Natural killer cell (primary cell): ENCODE measurements around the gene PTPRT. TPM values are rescaled to one million over a fixed set of nuclear protein-coding genes. Genes with fewer than 3 reads are reported as not detected.

Experiments
- ATAC-seq, 3 donors: fragments of 150-1000 bp in 2 of 3; fragments of 200-7000 bp in 1 of 3; cut with Tn5 transposase; 1 replicate in 1 of 3; 2 replicates in 2 of 3; pipeline ENCODE4 v1.10.0; 2021; ENCODE audit warnings: mild to moderate bottlenecking in 2 of 3, moderate library complexity in 2 of 3
- DNase-seq, 2 donors: peaks; one replicate each; pipeline versions ENCODE4 v3.0.0 to v3.0.0-alpha.2; 2013 to 2021; ENCODE audit warnings: mixed read lengths in 1 of 2
- H3K27ac ChIP-seq: one replicate; pipeline ENCODE4 v1.5.1; 2013; ENCODE audit warnings: mild to moderate bottlenecking, low read length
- H3K27me3 ChIP-seq: one replicate; pipeline ENCODE4 v1.6.1; 2013; ENCODE audit warnings: low read length; ENCODE audit not compliant: control insufficient read depth, insufficient read depth
- H3K36me3 ChIP-seq: one replicate; pipeline ENCODE4 v1.6.1; 2013; ENCODE audit warnings: low read length; ENCODE audit not compliant: control insufficient read depth, insufficient read depth
- H3K4me1 ChIP-seq: one replicate; pipeline ENCODE4 v1.6.1; 2013; ENCODE audit warnings: low read length; ENCODE audit not compliant: control insufficient read depth, insufficient read depth
- H3K4me3 ChIP-seq: one replicate; pipeline ENCODE4 v1.5.1; 2013; ENCODE audit warnings: low read length
- H3K9me3 ChIP-seq: one replicate; pipeline ENCODE4 v1.6.1; 2013; ENCODE audit warnings: low read length; ENCODE audit not compliant: control insufficient read depth, insufficient read depth
- H3K27ac Mint-ChIP-seq, 2 donors: one replicate each; pipeline ENCODE4 v1.8.0; 2022; ENCODE audit warnings: mild to moderate bottlenecking in 2 of 2, mixed read lengths in 2 of 2, moderate library complexity in 1 of 2
- H3K27me3 Mint-ChIP-seq, 2 donors: one replicate each; pipeline ENCODE4 v1.8.0; 2022; ENCODE audit warnings: low read depth in 2 of 2, mixed read lengths in 2 of 2
- H3K36me3 Mint-ChIP-seq: one replicate; pipeline ENCODE4 v1.8.0; 2022; ENCODE audit warnings: mixed read lengths
- H3K4me1 Mint-ChIP-seq, 2 donors: one replicate each; pipeline ENCODE4 v1.8.0; 2022; ENCODE audit warnings: mixed read lengths in 2 of 2
- H3K4me3 Mint-ChIP-seq: one replicate; pipeline ENCODE4 v1.8.0; 2022; ENCODE audit warnings: mild to moderate bottlenecking, moderate library complexity, mixed read lengths
- H3K9me3 Mint-ChIP-seq, 2 donors: one replicate each; pipeline ENCODE4 v1.8.0; 2022; ENCODE audit warnings: mixed read lengths in 2 of 2
- CTCF ChIP-seq: fragments of 200-600 bp; IDR thresholded peaks from one replicate; pipeline ENCODE4 v1.8.0; 2022; ENCODE audit warnings: antibody characterized with exemption
- WGBS: methylation state at CpG from one replicate; pipeline ENCODE4 v1.1.7; 2013; ENCODE audit warnings: missing lambda C conversion rate; ENCODE audit not compliant: insufficient coverage; 5-methylcytosine and 5-hydroxymethylcytosine counted together
- intact Hi-C: fragments of 100-400 bp; cut with micrococcal nuclease; formaldehyde crosslinking; loops from one replicate; pipeline ENCODE4 v1.14.2; 2022
- total RNA-seq, 4 donors: library from RNA; stranded (reverse); fragments of 120-200 nt in 1 of 4; gene quantifications; one replicate each; pipeline versions ENCODE4 v1.2.3 to v1.2.4, GENCODE V29; 2013 to 2022

PTPRT gene
- total RNA-seq, 3 donors from 2014 or later (not counting 1 experiment from before 2014, with no cell fraction given): not detected

GRCh38 chr20:42958367-42959069 lies 231.2 kb downstream of the PTPRT start:
- Histone ChIP-seq H3K27me3 (no peaks in the 10 kb centered on the region), H3K9me3 (no peaks in the 10 kb centered on the region), H3K4me1 (no peaks in the 10 kb centered on the region), H3K36me3 (no peaks in the 10 kb centered on the region), H3K27ac (no peak overlapping the region), H3K4me3 (no peak overlapping the region)
- ATAC-seq (no peak), DNase-seq (no peak)
- H3K27ac Mint-ChIP-seq: no peak overlapping the region
- no peaks in the 10 kb centered on the region for H3K4me1 Mint-ChIP-seq
- no peaks in the 10 kb centered on the region for H3K9me3 Mint-ChIP-seq
- TF ChIP-seq CTCF: no peak
- H3K4me3 Mint-ChIP-seq: no peak overlapping the region
- H3K36me3 Mint-ChIP-seq: no peaks in the 10 kb centered on the region
- peaks cover 2 to 8% of the 10 kb centered on the region in 2 donors for H3K27me3 Mint-ChIP-seq
- intact Hi-C loops: no loop called here
- WGBS: 83% methylated on average over 2 of the region's 2 CpGs

DNA sequence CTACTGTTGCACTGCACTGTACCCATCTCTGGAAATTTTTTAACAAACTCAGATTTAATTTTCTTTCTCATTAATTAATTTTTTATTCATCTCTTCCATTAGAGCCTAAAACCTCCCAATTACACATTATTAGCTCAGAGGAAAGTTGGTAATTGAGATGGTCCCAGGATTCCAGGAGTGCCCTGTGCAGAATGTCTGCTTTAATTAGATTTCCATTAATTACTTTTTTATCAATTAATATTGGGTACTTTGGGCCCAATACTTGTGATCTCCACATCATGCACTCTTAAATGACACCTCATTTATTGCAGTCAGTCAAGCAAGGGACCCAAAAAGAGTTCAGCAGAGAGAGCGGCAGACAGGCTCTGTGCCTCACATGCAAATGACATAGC lies 232.0 kb downstream of the PTPRT start:
- no peaks in the 10 kb centered on the region for H3K27me3 ChIP-seq
- H3K9me3 ChIP-seq: no peaks in the 10 kb centered on the region
- Mint-ChIP-seq H3K4me1 (no peaks in the 10 kb centered on the region), H3K9me3 (no peaks in the 10 kb centered on the region), H3K4me3 (no peak overlapping the region), H3K27ac (no peak overlapping the region), H3K36me3 (no peaks in the 10 kb centered on the region), H3K27me3 (peaks cover 2 to 8% of the 10 kb centered on the region in 2 donors)
- DNase-seq: no peak
- H3K27ac ChIP-seq: no peak overlapping the region
- WGBS: 91% methylated on average over 1 of the region's 1 CpG
- no peaks in the 10 kb centered on the region for H3K4me1 ChIP-seq
- H3K4me3 ChIP-seq: no peak overlapping the region
- TF ChIP-seq CTCF: no peak
- ATAC-seq: no peak
- no peaks in the 10 kb centered on the region for H3K36me3 ChIP-seq
- intact Hi-C loops: no loop called here

- intact Hi-C loops: no loop called here
- Histone ChIP-seq H3K27me3 (no peaks in the 10 kb centered on the region), H3K9me3 (no peaks in the 10 kb centered on the region), H3K27ac (no peak overlapping the region), H3K4me1 (no peaks in the 10 kb centered on the region), H3K4me3 (no peak overlapping the region), H3K36me3 (no peaks in the 10 kb centered on the region)
- Mint-ChIP-seq H3K9me3 (no peaks in the 10 kb centered on the region), H3K36me3 (no peaks in the 10 kb centered on the region), H3K4me1 (no peaks in the 10 kb centered on the region), H3K27ac (no peak overlapping the region), H3K27me3 (peaks cover 2 to 8% of the 10 kb centered on the region in 2 donors), H3K4me3 (no peak overlapping the region)
- DNase-seq (no peak), ATAC-seq (no peak)
- 83% methylated on average over 6 of the region's 9 CpGs for WGBS
- TF ChIP-seq CTCF: no peak
These were observed 232.5 kb downstream of the PTPRT start for GRCh38 chr20:42957018-42957703.
